OCI-LY1 (cell line): ENCODE measurements around the gene ANTKMT.
A peak's percentile ranks its signal among the peaks of the same experiment; 100 is the strongest.
"Not testable (repeated sequence)": the region's sequence is repeated elsewhere in the genome, so short reads cannot be mapped to it uniquely, and the experiment has no call there.

Experiments
- H2AFZ ChIP-seq: fragments of 200-600 bp; sonication (generic), shearing (Covaris generic); 2 replicates; pipeline ENCODE4 v1.6.0; 2014; ENCODE audit warnings: antibody characterized with exemption, mild to moderate bottlenecking, low read length
- H3F3A ChIP-seq: fragments of 200-600 bp; sonication (generic), shearing (Covaris generic); 2 replicates; pipeline ENCODE4 v1.6.0; 2014; ENCODE audit warnings: mild to moderate bottlenecking, antibody characterized with exemption, low read length, moderate library complexity; ENCODE audit not compliant: insufficient read depth
- H3K27ac ChIP-seq: fragments of 200-600 bp; sonication (generic); 2 replicates; pipeline ENCODE4 v1.5.1; 2014; ENCODE audit warnings: low read length, mixed run types, mild to moderate bottlenecking, low read depth; ENCODE audit not compliant: poor library complexity, severe bottlenecking
- H3K27me3 ChIP-seq: fragments of 200-600 bp; sonication (generic); 2 replicates; pipeline ENCODE4 v1.6.0; 2014; ENCODE audit warnings: antibody characterized with exemption, mild to moderate bottlenecking, low read length, moderate library complexity; ENCODE audit not compliant: insufficient read depth
- H3K36me3 ChIP-seq: fragments of 200-600 bp; sonication (generic); 2 replicates; pipeline ENCODE4 v1.6.1; 2014; ENCODE audit warnings: mild to moderate bottlenecking, antibody characterized with exemption, low read length, moderate library complexity, mixed read lengths; ENCODE audit not compliant: insufficient read depth
- H3K4me1 ChIP-seq: fragments of 200-600 bp; sonication (generic); 2 replicates; pipeline ENCODE4 v1.5.1; 2014; ENCODE audit warnings: mild to moderate bottlenecking, low read length, moderate library complexity; ENCODE audit not compliant: insufficient read depth, severe bottlenecking
- H3K4me2 ChIP-seq: fragments of 200-600 bp; sonication (generic), shearing (Covaris generic); 2 replicates; pipeline ENCODE4 v1.6.1; 2014; ENCODE audit warnings: low read length
- H3K4me3 ChIP-seq: fragments of 200-600 bp; sonication (generic); 2 replicates; pipeline ENCODE4 v1.5.1; 2014; ENCODE audit warnings: low read length, low read depth, mild to moderate bottlenecking, mixed read lengths; ENCODE audit not compliant: poor library complexity, severe bottlenecking
- H3K79me2 ChIP-seq: fragments of 200-600 bp; shearing (Covaris generic); 2 replicates; pipeline ENCODE4 v1.6.1; 2016; ENCODE audit warnings: mixed run types, low read length, mixed read lengths; ENCODE audit not compliant: insufficient read depth
- H3K9ac ChIP-seq: fragments of 200-600 bp; sonication (generic), shearing (Covaris generic); 2 replicates; pipeline ENCODE4 v1.6.1; 2014; ENCODE audit warnings: mild to moderate bottlenecking, low read length, mixed read lengths
- H3K9me2 ChIP-seq: fragments of 200-600 bp; sonication (generic), shearing (Covaris generic); 2 replicates; pipeline ENCODE4 v1.6.1; 2014; ENCODE audit warnings: low read depth, mild to moderate bottlenecking, low read length, mixed read lengths
- H3K9me3 ChIP-seq: fragments of 200-600 bp; shearing (Covaris generic); 2 replicates; pipeline ENCODE4 v1.6.1; 2014; ENCODE audit warnings: low read length, mixed read lengths
- H4K20me1 ChIP-seq: fragments of 200-600 bp; sonication (generic), shearing (Covaris generic); 2 replicates; pipeline ENCODE4 v1.6.0; 2016; ENCODE audit warnings: mild to moderate bottlenecking, low read length; ENCODE audit not compliant: insufficient read depth
- EZH2 ChIP-seq: fragments of 200-600 bp; sonication (generic), shearing (Covaris generic); IDR thresholded peaks from 2 replicates; pipeline ENCODE4 v1.8.0; 2017; ENCODE audit warnings: borderline replicate concordance, mixed run types, mild to moderate bottlenecking, antibody characterized with exemption, low read length, moderate library complexity, mixed read lengths
- TF ChIP-seq, protein P1 (sequence below): fragments of 200-600 bp; sonication (generic), shearing (Covaris generic); IDR thresholded peaks from 2 replicates; pipeline ENCODE4 v1.5.1; 2017; ENCODE audit warnings: mild to moderate bottlenecking, antibody characterized with exemption, low read length, moderate library complexity, mixed read lengths

The ANTKMT gene

GRCh38 chr16:711084-711483 lies 9.9 kb upstream of the ANTKMT start:
- H3K9me3 ChIP-seq: no peaks in the 10 kb centered on the region
- no peaks in the 10 kb centered on the region for H3F3A ChIP-seq
- TF ChIP-seq, protein P1, sequence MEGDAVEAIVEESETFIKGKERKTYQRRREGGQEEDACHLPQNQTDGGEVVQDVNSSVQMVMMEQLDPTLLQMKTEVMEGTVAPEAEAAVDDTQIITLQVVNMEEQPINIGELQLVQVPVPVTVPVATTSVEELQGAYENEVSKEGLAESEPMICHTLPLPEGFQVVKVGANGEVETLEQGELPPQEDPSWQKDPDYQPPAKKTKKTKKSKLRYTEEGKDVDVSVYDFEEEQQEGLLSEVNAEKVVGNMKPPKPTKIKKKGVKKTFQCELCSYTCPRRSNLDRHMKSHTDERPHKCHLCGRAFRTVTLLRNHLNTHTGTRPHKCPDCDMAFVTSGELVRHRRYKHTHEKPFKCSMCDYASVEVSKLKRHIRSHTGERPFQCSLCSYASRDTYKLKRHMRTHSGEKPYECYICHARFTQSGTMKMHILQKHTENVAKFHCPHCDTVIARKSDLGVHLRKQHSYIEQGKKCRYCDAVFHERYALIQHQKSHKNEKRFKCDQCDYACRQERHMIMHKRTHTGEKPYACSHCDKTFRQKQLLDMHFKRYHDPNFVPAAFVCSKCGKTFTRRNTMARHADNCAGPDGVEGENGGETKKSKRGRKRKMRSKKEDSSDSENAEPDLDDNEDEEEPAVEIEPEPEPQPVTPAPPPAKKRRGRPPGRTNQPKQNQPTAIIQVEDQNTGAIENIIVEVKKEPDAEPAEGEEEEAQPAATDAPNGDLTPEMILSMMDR: no peak
- no peak for TF ChIP-seq EZH2
- H3K79me2 ChIP-seq: no peaks in the 10 kb centered on the region
- H3K4me2 ChIP-seq: no peak overlapping the region
- H3K4me3 ChIP-seq: no peak overlapping the region
- H3K4me1 ChIP-seq: peaks cover 11% of the 10 kb centered on the region
- H3K9me2 ChIP-seq: no peaks in the 10 kb centered on the region
- H3K9ac ChIP-seq: no peak overlapping the region
- no peak overlapping the region for H3K27ac ChIP-seq
- H3K27me3 ChIP-seq: peaks cover 16% of the 10 kb centered on the region
- H4K20me1 ChIP-seq: no peaks in the 10 kb centered on the region
- no peak overlapping the region for H2AFZ ChIP-seq
- H3K36me3 ChIP-seq: no peaks in the 10 kb centered on the region

DNA sequence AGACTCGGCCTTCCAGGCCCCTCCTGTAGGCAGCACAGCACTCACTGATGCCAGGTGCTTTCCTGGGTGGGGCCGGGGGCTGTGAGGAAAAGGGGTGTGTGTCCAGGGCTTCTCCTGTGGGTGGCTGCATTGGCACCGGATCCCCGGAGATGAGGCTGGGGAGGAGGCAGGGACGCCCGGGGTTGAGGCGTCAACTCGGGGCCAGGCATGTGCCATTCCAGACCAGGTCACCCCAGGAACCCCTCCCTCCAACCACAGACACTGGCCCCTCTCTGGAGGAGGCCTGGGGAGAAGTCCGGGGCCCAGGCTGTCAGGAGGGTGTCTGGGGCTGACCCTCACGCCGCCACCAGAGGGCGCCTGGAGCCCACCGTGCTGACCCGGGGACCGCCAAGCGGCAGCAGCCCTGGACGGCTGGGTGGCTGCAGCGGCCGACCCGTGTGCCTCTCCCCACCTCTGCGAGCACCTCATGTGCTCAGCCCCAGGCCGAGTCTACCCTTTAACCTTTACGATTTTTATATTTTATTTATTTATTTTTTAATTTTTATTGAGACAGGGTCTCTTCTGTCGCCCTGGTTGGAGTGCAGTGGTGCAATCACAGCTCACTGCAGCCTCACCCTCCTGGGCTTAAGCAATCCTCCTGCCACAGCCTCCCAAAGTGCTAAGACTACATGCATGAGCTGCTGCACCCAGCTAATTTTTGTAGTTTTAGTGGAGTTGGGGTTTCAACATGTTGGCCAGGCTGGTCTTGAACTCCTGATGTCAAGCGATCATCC lies 9.2 kb upstream of the ANTKMT start:
- H3K4me2 ChIP-seq: no peak overlapping the region
- no peak overlapping the region for H3K4me3 ChIP-seq
- H3K79me2 ChIP-seq: no peaks in the 10 kb centered on the region
- no peak overlapping the region for H3K9ac ChIP-seq
- peaks cover 15% of the 10 kb centered on the region for H3K4me1 ChIP-seq
- H2AFZ ChIP-seq: no peak overlapping the region
- H4K20me1 ChIP-seq: no peaks in the 10 kb centered on the region
- H3K36me3 ChIP-seq: no peaks in the 10 kb centered on the region
- no peaks in the 10 kb centered on the region for H3F3A ChIP-seq
- H3K9me2 ChIP-seq: no peaks in the 10 kb centered on the region
- H3K9me3 ChIP-seq: no peaks in the 10 kb centered on the region
- no peak overlapping the region for H3K27ac ChIP-seq
- peaks cover 22% of the 10 kb centered on the region for H3K27me3 ChIP-seq
- TF ChIP-seq, protein P1: peak; percentile 79
- TF ChIP-seq EZH2: no peak

GRCh38 chr16:712740-713250 lies 8.2 kb upstream of the ANTKMT start:
- H3K4me2 ChIP-seq, H3K9me3 ChIP-seq, H3K4me3 ChIP-seq, H3K27ac ChIP-seq, H4K20me1 ChIP-seq, H3K36me3 ChIP-seq, H3K9ac ChIP-seq, H2AFZ ChIP-seq, H3K9me2 ChIP-seq, H3F3A ChIP-seq, H3K79me2 ChIP-seq: not testable (repeated sequence)
- TF ChIP-seq, protein P1: peak; percentile 35
- Histone ChIP-seq H3K4me1 (peaks cover 15% of the 10 kb centered on the region), H3K27me3 (peaks cover 22% of the 10 kb centered on the region)
